WI38 (cell line): ENCODE measurements around the gene C19orf67.
A peak's percentile ranks its signal among the peaks of the same experiment; 100 is the strongest.

Source experiments
- H3K4me3 ChIP-seq: 2 replicates; pipeline ENCODE4 v1.5.1; 2011; ENCODE audit warnings: low read depth, mild to moderate bottlenecking, control low read depth, low read length
- CTCF ChIP-seq: IDR thresholded peaks from 2 replicates; pipeline ENCODE4 v1.5.1; 2012; ENCODE audit warnings: low read depth, mild to moderate bottlenecking, control low read depth, low read length

Gene C19orf67

GRCh38 chr19:14090509-14091080 is 5.0 kb upstream of the C19orf67 start, which contains the start of gene SAMD1:
Gene SAMD1 (minus strand): TSS chr19:14090751.
- peak within 1 kb of the TSS; percentile 60 for H3K4me3 ChIP-seq
- TF ChIP-seq CTCF, result no peak

- TF ChIP-seq CTCF, result no peak
- peak overlapping the region; percentile 57 for H3K4me3 ChIP-seq
These were observed 4.3 kb upstream of the C19orf67 start for GRCh38 chr19:14089662-14090508.

GRCh38 chr19:14089412-14089661 is 3.8 kb upstream of the C19orf67 start:
- no peak for TF ChIP-seq CTCF
- H3K4me3 ChIP-seq, result peak overlapping the region; percentile 52

- no peak for TF ChIP-seq CTCF
- peak overlapping the region; percentile 52 for H3K4me3 ChIP-seq
These were observed 3.2 kb upstream of the C19orf67 start for GRCh38 chr19:14088634-14089411.

- H3K4me3 ChIP-seq, result no peak overlapping the region
- TF ChIP-seq CTCF, result no peak
These were observed 515 bp upstream of the C19orf67 start for GRCh38 chr19:14086098-14086497.

- no peak overlapping the region for H3K4me3 ChIP-seq
These were observed 3.0 kb downstream of the C19orf67 start for GRCh38 chr19:14082675-14082960.

More at GRCh38 chr19:14082675-14082960, 3.0 kb downstream of the C19orf67 start:
- no peak for TF ChIP-seq CTCF
